Measurements from ENCODE around the gene TDRD7.

Gene TDRD7

GRCh38 chr9:97418880-97419279 is 7.0 kb downstream of the TDRD7 start:
- ATAC-seq (replicated peaks; ENCODE audit: extremely low read depth, poor library complexity, severe bottlenecking) (no peak), DNase-seq (ENCODE audit: low spot score in 2 of 2) (no peak)
- Mint-ChIP-seq H3K36me3 (ENCODE audit: insufficient read depth) (no peaks in the 10 kb centered on the region), H3K9me3 (no peaks in the 10 kb centered on the region), H3K4me3 (no peak overlapping the region), H3K27me3 (no peaks in the 10 kb centered on the region), H3K27ac (ENCODE audit: low read depth) (no peak overlapping the region), H3K4me1 (peaks cover 60% of the 10 kb centered on the region)

GRCh38 chr9:97419309-97419867 is 7.5 kb downstream of the TDRD7 start:
- H3K9me3 Mint-ChIP-seq: no peaks in the 10 kb centered on the region
- peaks cover 63% of the 10 kb centered on the region for H3K4me1 Mint-ChIP-seq
- no peaks in the 10 kb centered on the region for H3K27me3 Mint-ChIP-seq
- H3K36me3 Mint-ChIP-seq (ENCODE audit: insufficient read depth): peaks cover 2% of the 10 kb centered on the region
- no peak overlapping the region for H3K4me3 Mint-ChIP-seq
- DNase-seq (ENCODE audit: low spot score in 2 of 2): no peak
- ATAC-seq (replicated peaks; ENCODE audit: extremely low read depth, poor library complexity, severe bottlenecking): no peak
- H3K27ac Mint-ChIP-seq (ENCODE audit: low read depth): no peak overlapping the region

GRCh38 chr9:97425336-97425972 is 13.6 kb downstream of the TDRD7 start:
- H3K27ac Mint-ChIP-seq (ENCODE audit: low read depth): no peak overlapping the region
- H3K4me1 Mint-ChIP-seq: peaks cover 32% of the 10 kb centered on the region
- H3K4me3 Mint-ChIP-seq: no peak overlapping the region
- H3K36me3 Mint-ChIP-seq (ENCODE audit: insufficient read depth): peaks cover 11% of the 10 kb centered on the region
- H3K9me3 Mint-ChIP-seq: no peaks in the 10 kb centered on the region
- DNase-seq (ENCODE audit: low spot score in 2 of 2): no peak
- no peak for ATAC-seq (replicated peaks; ENCODE audit: extremely low read depth, poor library complexity, severe bottlenecking)
- no peaks in the 10 kb centered on the region for H3K27me3 Mint-ChIP-seq

- DNase-seq (ENCODE audit: low spot score in 2 of 2) (no peak), ATAC-seq (replicated peaks; ENCODE audit: extremely low read depth, poor library complexity, severe bottlenecking) (no peak)
- no peak overlapping the region for H3K27ac Mint-ChIP-seq (ENCODE audit: low read depth)
These were observed 14.1 kb downstream of the TDRD7 start for GRCh38 chr9:97425973-97426336.

GRCh38 chr9:97427885-97428284 is 16.0 kb downstream of the TDRD7 start:
- DNase-seq (ENCODE audit: low spot score in 2 of 2) (no peak), ATAC-seq (replicated peaks; ENCODE audit: extremely low read depth, poor library complexity, severe bottlenecking) (no peak)
- Mint-ChIP-seq H3K4me1 (peaks cover 29% of the 10 kb centered on the region), H3K36me3 (ENCODE audit: insufficient read depth) (peaks cover 26% of the 10 kb centered on the region), H3K4me3 (no peak overlapping the region), H3K27ac (ENCODE audit: low read depth) (no peak overlapping the region), H3K9me3 (no peaks in the 10 kb centered on the region), H3K27me3 (no peaks in the 10 kb centered on the region)

More at GRCh38 chr9:97425973-97426336, 14.1 kb downstream of the TDRD7 start:
- Mint-ChIP-seq H3K36me3 (ENCODE audit: insufficient read depth) (peaks cover 14% of the 10 kb centered on the region), H3K4me1 (peaks cover 29% of the 10 kb centered on the region), H3K27me3 (no peaks in the 10 kb centered on the region), H3K9me3 (no peaks in the 10 kb centered on the region), H3K4me3 (no peak overlapping the region)

- DNase-seq (ENCODE audit: low spot score in 2 of 2) (no peak), ATAC-seq (replicated peaks; ENCODE audit: extremely low read depth, poor library complexity, severe bottlenecking) (no peak)
- Mint-ChIP-seq H3K4me1 (peaks cover 12% of the 10 kb centered on the region), H3K4me3 (no peak overlapping the region), H3K27ac (ENCODE audit: low read depth) (no peak overlapping the region), H3K27me3 (no peaks in the 10 kb centered on the region), H3K36me3 (ENCODE audit: insufficient read depth) (peaks cover 38% of the 10 kb centered on the region), H3K9me3 (no peaks in the 10 kb centered on the region)
These were observed 18.6 kb downstream of the TDRD7 start for GRCh38 chr9:97430316-97431043.

GRCh38 chr9:97431044-97431441 is 19.1 kb downstream of the TDRD7 start:
- H3K27ac Mint-ChIP-seq (ENCODE audit: low read depth): no peak overlapping the region
- ATAC-seq (replicated peaks; ENCODE audit: extremely low read depth, poor library complexity, severe bottlenecking): no peak
- H3K9me3 Mint-ChIP-seq: no peaks in the 10 kb centered on the region
- H3K4me1 Mint-ChIP-seq: peaks cover 12% of the 10 kb centered on the region
- no peak for DNase-seq (ENCODE audit: low spot score in 2 of 2)
- H3K27me3 Mint-ChIP-seq: no peaks in the 10 kb centered on the region
- H3K4me3 Mint-ChIP-seq: no peak overlapping the region
- peaks cover 38% of the 10 kb centered on the region for H3K36me3 Mint-ChIP-seq (ENCODE audit: insufficient read depth)

GRCh38 chr9:97431549-97432143 is 19.8 kb downstream of the TDRD7 start:
- H3K4me3 Mint-ChIP-seq: no peak overlapping the region
- H3K27ac Mint-ChIP-seq (ENCODE audit: low read depth): no peak overlapping the region
- no peak for ATAC-seq (replicated peaks; ENCODE audit: extremely low read depth, poor library complexity, severe bottlenecking)
- H3K36me3 Mint-ChIP-seq (ENCODE audit: insufficient read depth): peaks cover 38% of the 10 kb centered on the region
- no peak for DNase-seq (ENCODE audit: low spot score in 2 of 2)
- H3K27me3 Mint-ChIP-seq: no peaks in the 10 kb centered on the region
- H3K9me3 Mint-ChIP-seq: no peaks in the 10 kb centered on the region
- peaks cover 12% of the 10 kb centered on the region for H3K4me1 Mint-ChIP-seq

GRCh38 chr9:97437051-97437600 is 25.2 kb downstream of the TDRD7 start:
- Mint-ChIP-seq H3K9me3 (no peaks in the 10 kb centered on the region), H3K36me3 (ENCODE audit: insufficient read depth) (peaks cover 24% of the 10 kb centered on the region), H3K27me3 (no peaks in the 10 kb centered on the region), H3K4me3 (no peak overlapping the region), H3K4me1 (no peaks in the 10 kb centered on the region), H3K27ac (ENCODE audit: low read depth) (no peak overlapping the region)
- ATAC-seq (replicated peaks; ENCODE audit: extremely low read depth, poor library complexity, severe bottlenecking) (no peak), DNase-seq (ENCODE audit: low spot score in 2 of 2) (no peak)

GRCh38 chr9:97438257-97438656 is 26.4 kb downstream of the TDRD7 start:
- Mint-ChIP-seq H3K4me1 (no peaks in the 10 kb centered on the region), H3K27ac (ENCODE audit: low read depth) (no peak overlapping the region), H3K9me3 (no peaks in the 10 kb centered on the region), H3K27me3 (no peaks in the 10 kb centered on the region), H3K4me3 (no peak overlapping the region), H3K36me3 (ENCODE audit: insufficient read depth) (peaks cover 21% of the 10 kb centered on the region)
- DNase-seq (ENCODE audit: low spot score in 2 of 2): no peak
- no peak for ATAC-seq (replicated peaks; ENCODE audit: extremely low read depth, poor library complexity, severe bottlenecking)

GRCh38 chr9:97438666-97439065 is 26.8 kb downstream of the TDRD7 start:
- ATAC-seq (replicated peaks; ENCODE audit: extremely low read depth, poor library complexity, severe bottlenecking): no peak

GRCh38 chr9:97440160-97440559 is 28.3 kb downstream of the TDRD7 start:
- Mint-ChIP-seq H3K27me3 (no peaks in the 10 kb centered on the region), H3K27ac (ENCODE audit: low read depth) (no peak overlapping the region), H3K4me3 (no peak overlapping the region), H3K36me3 (ENCODE audit: insufficient read depth) (peaks cover 10% of the 10 kb centered on the region), H3K9me3 (no peaks in the 10 kb centered on the region), H3K4me1 (peaks cover 1% of the 10 kb centered on the region)
- ATAC-seq (replicated peaks; ENCODE audit: extremely low read depth, poor library complexity, severe bottlenecking) (no peak), DNase-seq (ENCODE audit: low spot score in 2 of 2) (no peak)

More at GRCh38 chr9:97438666-97439065, 26.8 kb downstream of the TDRD7 start:
- no peak for DNase-seq (ENCODE audit: low spot score in 2 of 2)
- Mint-ChIP-seq H3K9me3 (no peaks in the 10 kb centered on the region), H3K36me3 (ENCODE audit: insufficient read depth) (peaks cover 17% of the 10 kb centered on the region), H3K4me3 (no peak overlapping the region), H3K4me1 (no peaks in the 10 kb centered on the region), H3K27ac (ENCODE audit: low read depth) (no peak overlapping the region), H3K27me3 (no peaks in the 10 kb centered on the region)

All from central memory CD8-positive, alpha-beta T cell (primary cell).